Activated naive CD8-positive, alpha-beta T cell (primary cell): ENCODE measurements around the gene INPP4B.

Experiments
- H3K27ac Mint-ChIP-seq: one replicate; pipeline ENCODE4 v1.8.0; 2021; ENCODE audit warnings: mixed read lengths
- H3K27me3 Mint-ChIP-seq: one replicate; pipeline ENCODE4 v1.8.0; 2021; ENCODE audit warnings: mixed read lengths
- H3K36me3 Mint-ChIP-seq: one replicate; pipeline ENCODE4 v1.8.0; 2021; ENCODE audit warnings: mixed read lengths
- H3K4me1 Mint-ChIP-seq: one replicate; pipeline ENCODE4 v1.8.0; 2021; ENCODE audit warnings: low read depth, mixed read lengths
- H3K4me3 Mint-ChIP-seq: one replicate; pipeline ENCODE4 v1.8.0; 2021; ENCODE audit warnings: mild to moderate bottlenecking, mixed read lengths
- H3K9me3 Mint-ChIP-seq: one replicate; pipeline ENCODE4 v1.8.0; 2021; ENCODE audit warnings: low read depth, mixed read lengths

Gene INPP4B

DNA sequence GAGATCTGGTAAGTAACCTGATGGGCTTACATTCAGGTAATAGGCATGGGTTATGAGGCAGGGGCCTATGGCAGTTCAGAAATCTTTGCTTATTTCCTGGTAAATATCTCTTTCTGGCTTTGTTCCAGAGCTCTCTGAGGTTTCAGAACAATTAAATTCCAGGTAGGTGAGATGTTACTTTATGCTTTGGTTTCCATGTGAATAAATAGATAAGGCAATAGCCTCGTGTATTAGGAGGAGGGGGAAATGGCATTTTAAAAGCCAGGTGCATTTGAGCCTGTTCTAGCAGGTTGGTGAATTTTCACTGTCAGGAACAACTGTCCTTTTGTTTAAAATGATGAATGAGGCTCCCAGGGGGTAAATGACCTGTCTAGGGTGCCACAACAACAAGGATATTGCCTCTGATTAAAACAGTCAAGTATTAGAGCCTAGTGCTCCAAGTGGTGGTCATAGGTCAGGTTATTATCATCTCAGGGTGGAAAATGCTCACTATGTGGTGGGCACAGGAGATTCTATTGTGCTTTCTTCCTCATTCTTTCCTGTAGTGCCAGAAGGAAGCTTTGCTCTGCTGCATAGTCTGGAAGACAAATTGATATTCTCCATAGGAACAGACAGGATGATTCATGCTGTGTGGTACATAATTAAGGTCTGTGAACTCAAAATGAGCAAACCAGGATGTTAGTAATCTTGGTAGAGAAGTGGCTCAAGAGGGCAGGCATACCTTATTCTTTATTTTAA, 296.2 kb downstream of the INPP4B start:
- H3K4me3 Mint-ChIP-seq: no peak overlapping the region
- H3K27ac Mint-ChIP-seq: peak overlapping the region; percentile 67
- H3K9me3 Mint-ChIP-seq: peaks cover 5% of the 10 kb centered on the region
- H3K27me3 Mint-ChIP-seq: no peaks in the 10 kb centered on the region
- H3K4me1 Mint-ChIP-seq: peaks cover 45% of the 10 kb centered on the region
- H3K36me3 Mint-ChIP-seq: peaks cover 4% of the 10 kb centered on the region

DNA sequence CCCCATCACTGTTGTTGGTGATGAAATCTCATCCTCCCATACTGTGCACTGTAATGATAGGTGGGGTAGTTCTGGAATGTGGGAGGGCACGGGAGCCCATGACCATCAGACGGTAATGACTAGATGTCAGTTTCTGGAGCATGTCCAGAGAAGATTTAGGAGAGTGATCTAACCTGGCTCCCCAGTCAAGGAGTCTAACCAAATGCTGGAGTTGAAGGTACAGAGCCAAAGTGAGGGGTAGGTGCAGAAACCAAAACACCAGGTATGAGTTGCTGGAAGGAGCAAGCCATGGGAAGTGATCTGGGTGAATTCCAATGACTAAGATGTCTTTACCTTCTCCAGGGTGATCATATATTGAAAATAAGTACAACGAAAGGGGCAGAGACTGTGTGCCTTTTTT, 296.9 kb downstream of the INPP4B start:
- peak overlapping the region; percentile 67 for H3K27ac Mint-ChIP-seq
- no peak overlapping the region for H3K4me3 Mint-ChIP-seq
- peaks cover 5% of the 10 kb centered on the region for H3K9me3 Mint-ChIP-seq
- H3K36me3 Mint-ChIP-seq: peaks cover 4% of the 10 kb centered on the region
- no peaks in the 10 kb centered on the region for H3K27me3 Mint-ChIP-seq
- peaks cover 42% of the 10 kb centered on the region for H3K4me1 Mint-ChIP-seq

DNA sequence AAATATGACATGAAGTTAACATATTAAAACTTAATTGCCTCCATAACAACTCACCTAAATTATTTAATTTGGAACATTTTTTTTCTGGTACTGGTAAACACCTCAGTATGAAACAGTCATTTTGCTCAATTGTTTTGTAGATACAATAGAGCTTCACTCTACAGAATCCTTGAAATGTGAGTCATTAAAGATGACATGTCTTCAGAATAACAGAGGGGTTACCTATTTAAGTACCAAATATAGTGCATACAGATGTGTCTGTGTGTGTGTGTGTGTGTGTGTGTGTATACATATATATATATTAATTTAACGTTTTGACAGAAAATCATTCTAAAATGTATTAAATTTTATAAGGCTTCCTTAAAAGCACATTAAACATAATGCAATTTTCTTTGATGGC, 297.6 kb downstream of the INPP4B start:
- Mint-ChIP-seq H3K4me1 (peaks cover 40% of the 10 kb centered on the region), H3K36me3 (peaks cover 4% of the 10 kb centered on the region), H3K27me3 (no peaks in the 10 kb centered on the region), H3K4me3 (no peak overlapping the region), H3K9me3 (peaks cover 5% of the 10 kb centered on the region), H3K27ac (no peak overlapping the region)

DNA sequence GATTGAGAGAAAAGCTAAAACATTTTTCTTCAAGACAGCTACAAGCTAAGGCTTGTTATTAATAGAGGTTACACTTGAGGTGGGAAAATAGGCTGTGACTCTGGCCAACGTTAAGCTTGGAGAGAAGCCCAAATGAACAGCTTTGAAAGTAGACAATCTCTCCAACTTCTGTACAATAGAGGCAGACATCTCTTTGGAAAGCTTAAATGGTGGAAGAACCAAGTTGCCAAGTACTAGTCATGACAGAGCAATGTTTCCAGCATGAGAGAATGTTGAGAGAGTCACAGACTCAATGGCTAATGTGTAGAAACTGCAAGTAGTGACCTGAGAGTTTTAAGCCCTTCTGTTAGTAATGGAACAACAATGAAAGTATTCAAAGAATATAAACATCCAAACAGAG, 298.1 kb downstream of the INPP4B start:
- H3K27me3 Mint-ChIP-seq: no peaks in the 10 kb centered on the region
- no peak overlapping the region for H3K4me3 Mint-ChIP-seq
- H3K9me3 Mint-ChIP-seq: peaks cover 5% of the 10 kb centered on the region
- peaks cover 4% of the 10 kb centered on the region for H3K36me3 Mint-ChIP-seq
- no peak overlapping the region for H3K27ac Mint-ChIP-seq
- peaks cover 35% of the 10 kb centered on the region for H3K4me1 Mint-ChIP-seq

DNA sequence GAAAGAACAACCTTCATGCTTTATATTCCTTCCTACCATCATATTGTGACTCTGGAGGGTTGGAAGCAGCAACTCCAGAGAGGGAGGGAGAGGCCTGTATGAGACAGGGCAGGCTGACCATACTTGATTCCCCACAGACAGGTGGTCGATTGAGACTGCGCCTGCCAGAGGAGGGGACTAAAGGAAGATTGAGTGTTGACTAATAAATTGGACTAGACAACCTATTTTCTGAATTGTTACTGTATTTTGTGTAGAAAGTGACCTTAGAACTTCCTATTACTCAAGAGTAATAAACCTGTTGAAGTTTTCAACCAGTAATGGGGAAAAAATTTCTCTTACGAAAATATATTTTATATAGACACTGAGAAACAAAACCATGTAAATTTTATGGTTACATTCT, 301.5 kb downstream of the INPP4B start:
- H3K27me3 Mint-ChIP-seq: no peaks in the 10 kb centered on the region
- H3K4me1 Mint-ChIP-seq: peaks cover 28% of the 10 kb centered on the region
- H3K4me3 Mint-ChIP-seq: no peak overlapping the region
- peaks cover 6% of the 10 kb centered on the region for H3K36me3 Mint-ChIP-seq
- peaks cover 5% of the 10 kb centered on the region for H3K9me3 Mint-ChIP-seq
- H3K27ac Mint-ChIP-seq: no peak overlapping the region

DNA sequence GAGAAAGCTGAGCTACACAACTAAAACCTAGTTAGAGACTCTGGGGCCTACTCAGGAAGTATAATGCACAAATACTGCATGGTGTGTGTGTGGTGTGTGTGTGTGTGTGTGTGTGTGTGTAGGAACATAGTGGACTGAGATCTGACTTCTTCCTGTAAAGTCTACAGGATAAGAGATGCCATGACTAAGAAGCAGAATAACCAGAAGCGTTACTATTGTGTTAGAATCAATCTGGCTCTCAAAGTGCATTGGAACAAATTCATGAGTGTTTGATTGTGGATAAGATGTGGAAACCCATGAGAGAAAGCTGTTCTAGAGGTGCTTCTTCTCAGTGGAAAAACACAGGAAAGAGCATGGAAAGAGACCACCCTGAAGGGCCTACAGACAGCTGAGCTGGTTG, 302.1 kb downstream of the INPP4B start:
- Mint-ChIP-seq H3K27ac (no peak overlapping the region), H3K9me3 (peaks cover 5% of the 10 kb centered on the region), H3K36me3 (peaks cover 6% of the 10 kb centered on the region), H3K4me3 (no peak overlapping the region), H3K4me1 (peaks cover 24% of the 10 kb centered on the region), H3K27me3 (no peaks in the 10 kb centered on the region)

DNA sequence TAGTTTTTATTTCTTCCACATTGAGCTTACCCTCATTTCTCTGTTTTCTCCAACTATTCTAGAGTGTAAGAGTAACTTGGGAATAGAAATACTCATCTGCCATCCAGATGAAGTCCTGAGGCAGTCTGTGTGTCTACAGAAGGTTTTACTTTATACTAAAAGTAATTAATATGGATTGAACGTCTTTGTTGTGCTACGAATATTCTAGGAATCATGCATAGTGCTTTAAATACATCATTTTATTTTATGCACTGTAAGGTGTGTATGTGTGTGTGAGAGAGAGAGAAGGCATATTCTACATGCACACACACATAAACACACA, 305.7 kb downstream of the INPP4B start:
- Mint-ChIP-seq H3K9me3 (no peaks in the 10 kb centered on the region), H3K36me3 (peaks cover 2% of the 10 kb centered on the region), H3K27me3 (no peaks in the 10 kb centered on the region), H3K27ac (no peak overlapping the region), H3K4me1 (peaks cover 22% of the 10 kb centered on the region), H3K4me3 (no peak overlapping the region)

DNA sequence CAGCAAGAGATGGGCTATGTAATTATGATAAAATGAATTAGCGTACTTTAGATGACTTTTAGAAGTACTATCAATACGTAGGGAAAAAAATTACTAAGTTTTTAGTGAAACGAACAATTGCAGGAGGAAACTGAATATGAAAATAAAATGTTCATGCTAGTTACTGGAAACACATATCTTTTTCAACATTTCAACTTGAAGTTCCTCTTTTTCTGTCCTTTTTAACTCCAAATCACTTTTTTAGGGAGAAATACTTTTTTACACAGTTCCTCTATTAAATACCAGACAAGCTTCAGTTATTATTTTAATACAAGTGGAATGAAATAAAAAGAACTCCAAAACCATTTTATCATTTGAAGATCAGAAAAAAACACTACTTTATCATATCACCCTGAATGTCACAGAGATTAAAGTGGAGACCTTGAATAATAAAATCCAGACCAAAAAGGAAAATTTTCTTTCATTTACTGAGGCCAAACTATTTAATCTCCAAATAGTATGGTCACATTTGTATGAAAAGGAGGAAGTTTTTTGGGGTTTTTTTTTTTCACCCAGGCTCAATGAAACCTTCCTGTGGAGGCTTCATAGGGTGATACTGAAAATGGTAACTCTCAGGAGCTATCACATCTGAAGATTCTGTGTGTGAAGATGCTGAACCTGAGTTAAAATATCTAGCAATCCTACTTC, 306.2 kb downstream of the INPP4B start:
- no peak overlapping the region for H3K4me3 Mint-ChIP-seq
- H3K27me3 Mint-ChIP-seq: no peaks in the 10 kb centered on the region
- no peak overlapping the region for H3K27ac Mint-ChIP-seq
- H3K9me3 Mint-ChIP-seq: no peaks in the 10 kb centered on the region
- H3K4me1 Mint-ChIP-seq: peaks cover 24% of the 10 kb centered on the region
- peaks cover 2% of the 10 kb centered on the region for H3K36me3 Mint-ChIP-seq

DNA sequence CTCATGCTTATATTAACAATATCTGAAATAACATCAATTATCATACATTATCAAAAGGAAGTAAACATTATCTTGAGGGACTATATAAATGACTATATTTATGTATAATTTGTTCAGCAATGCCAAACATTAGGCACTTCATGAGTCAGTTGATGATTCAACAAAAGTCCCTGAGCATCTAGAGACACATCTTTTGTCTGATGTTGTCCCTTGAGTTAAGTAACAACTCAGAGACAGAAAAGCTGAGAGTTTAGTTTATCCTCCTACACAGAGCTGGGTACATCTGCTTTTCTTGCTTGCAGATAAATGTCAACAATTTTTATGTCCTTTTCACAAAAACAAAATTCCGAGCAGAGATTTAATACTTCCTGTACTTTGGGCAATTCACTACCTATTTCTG, 311.1 kb downstream of the INPP4B start:
- H3K36me3 Mint-ChIP-seq: peaks cover 2% of the 10 kb centered on the region
- H3K27ac Mint-ChIP-seq: no peak overlapping the region
- H3K9me3 Mint-ChIP-seq: peaks cover 4% of the 10 kb centered on the region
- no peak overlapping the region for H3K4me3 Mint-ChIP-seq
- no peaks in the 10 kb centered on the region for H3K27me3 Mint-ChIP-seq
- H3K4me1 Mint-ChIP-seq: peaks cover 11% of the 10 kb centered on the region

DNA sequence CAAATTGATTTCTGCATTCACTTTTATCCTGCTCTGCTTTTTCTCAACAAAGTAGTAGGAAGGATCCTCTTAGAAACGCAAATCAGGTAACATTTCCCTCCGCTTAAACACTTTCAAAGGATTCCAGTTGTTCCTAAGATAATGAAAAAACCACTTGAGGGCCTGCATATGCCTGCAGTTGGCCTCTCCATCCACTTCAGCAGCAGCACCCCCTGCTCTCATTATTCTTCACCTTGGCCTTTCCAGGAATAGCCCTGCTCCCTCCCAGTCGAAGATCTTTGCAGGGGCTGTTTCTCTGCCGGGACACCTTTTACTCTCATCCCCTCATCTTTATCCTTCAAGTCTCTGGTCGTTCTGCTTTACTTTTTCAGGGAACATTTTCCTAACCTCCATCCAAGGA, 314.0 kb downstream of the INPP4B start:
- Mint-ChIP-seq H3K27me3 (no peaks in the 10 kb centered on the region), H3K27ac (no peak overlapping the region), H3K4me3 (no peak overlapping the region)

DNA sequence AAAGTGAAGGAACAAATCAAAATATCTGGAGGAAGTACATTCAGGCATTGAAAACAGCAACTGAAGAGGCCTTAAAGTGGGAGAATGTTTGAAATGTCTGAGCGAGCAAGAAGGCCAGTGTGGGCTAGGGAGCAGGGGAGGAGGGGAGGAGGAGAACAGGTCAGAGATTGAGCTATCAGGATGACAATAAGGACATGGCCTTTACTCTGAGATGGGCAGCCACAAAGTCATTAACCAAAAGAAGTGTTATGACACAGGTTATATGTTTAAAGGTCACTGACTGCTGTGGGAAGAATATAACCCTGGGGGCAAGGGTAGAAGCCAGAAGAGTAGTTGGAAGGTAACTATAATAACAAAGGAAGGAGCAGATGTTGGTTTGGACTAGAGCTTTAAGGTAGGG, 315.4 kb downstream of the INPP4B start:
- Mint-ChIP-seq H3K9me3 (peaks cover 4% of the 10 kb centered on the region), H3K27me3 (no peaks in the 10 kb centered on the region), H3K27ac (no peak overlapping the region), H3K36me3 (peaks cover 4% of the 10 kb centered on the region), H3K4me3 (no peak overlapping the region), H3K4me1 (peaks cover 5% of the 10 kb centered on the region)

More for the DNA sequence above, 314.0 kb downstream of the INPP4B start:
- H3K9me3 Mint-ChIP-seq: peaks cover 4% of the 10 kb centered on the region
- peaks cover 2% of the 10 kb centered on the region for H3K36me3 Mint-ChIP-seq
- peaks cover 5% of the 10 kb centered on the region for H3K4me1 Mint-ChIP-seq

DNA sequence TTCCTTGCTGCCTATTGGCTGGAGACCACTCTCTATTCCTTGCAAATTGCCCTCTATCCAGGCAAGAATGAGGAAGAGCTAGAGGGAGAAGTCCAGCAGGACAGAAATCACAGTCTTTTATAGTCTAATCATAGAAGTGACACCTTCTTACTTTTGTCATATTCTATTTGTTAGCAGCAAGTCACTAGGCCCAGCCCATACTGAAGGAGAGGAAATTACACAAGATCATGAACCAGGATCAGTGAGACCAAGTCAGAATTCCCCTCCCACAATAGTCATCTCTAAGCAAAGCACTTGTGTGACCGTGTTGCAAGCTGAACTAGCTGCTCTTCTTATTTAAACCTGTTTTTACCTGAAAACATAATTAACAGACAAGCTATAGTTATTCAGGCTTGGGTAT, 317.7 kb downstream of the INPP4B start:
- Mint-ChIP-seq H3K27me3 (no peaks in the 10 kb centered on the region), H3K4me1 (no peaks in the 10 kb centered on the region), H3K36me3 (peaks cover 4% of the 10 kb centered on the region), H3K9me3 (peaks cover 4% of the 10 kb centered on the region), H3K4me3 (no peak overlapping the region), H3K27ac (no peak overlapping the region)

DNA sequence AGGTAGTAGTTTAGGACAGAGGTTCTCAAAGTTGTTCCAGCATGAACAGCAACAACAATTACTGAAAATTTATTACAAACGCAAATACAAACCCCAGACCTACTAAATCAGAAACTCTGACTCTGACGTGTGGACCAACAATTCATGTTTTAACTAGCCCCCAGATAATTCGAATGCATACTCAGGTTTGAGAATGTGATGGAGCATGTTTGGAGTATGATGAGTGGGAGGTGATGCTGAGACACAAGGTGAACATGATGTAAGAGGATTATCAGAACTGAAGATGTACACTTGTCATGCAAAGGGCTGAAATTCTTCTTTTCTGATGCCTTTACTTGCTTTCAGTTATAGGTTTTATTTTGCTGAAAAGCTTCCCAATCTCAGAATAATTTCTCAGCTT, 323.0 kb downstream of the INPP4B start:
- H3K36me3 Mint-ChIP-seq: peaks cover 5% of the 10 kb centered on the region
- no peaks in the 10 kb centered on the region for H3K27me3 Mint-ChIP-seq
- no peaks in the 10 kb centered on the region for H3K9me3 Mint-ChIP-seq
- no peak overlapping the region for H3K4me3 Mint-ChIP-seq
- H3K27ac Mint-ChIP-seq: no peak overlapping the region
- H3K4me1 Mint-ChIP-seq: no peaks in the 10 kb centered on the region

DNA sequence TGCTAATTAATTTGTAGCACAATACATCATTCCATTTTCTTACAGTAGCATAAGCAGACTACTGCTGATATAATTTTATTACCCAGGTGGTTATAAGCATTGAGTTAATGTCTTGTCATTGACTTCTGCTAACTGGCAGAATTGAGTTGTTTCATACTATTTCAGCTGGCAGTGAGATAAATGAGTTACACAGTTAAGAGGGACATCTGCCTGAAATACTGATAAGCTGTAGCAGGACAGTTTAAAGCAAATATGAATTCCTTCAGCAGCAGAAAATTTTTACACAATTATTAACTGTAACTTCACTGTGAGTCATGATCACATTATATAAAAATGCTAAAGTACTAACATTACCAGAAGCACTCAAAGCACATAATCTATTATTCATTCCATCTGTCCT, 326.8 kb downstream of the INPP4B start:
- peaks cover 3% of the 10 kb centered on the region for H3K9me3 Mint-ChIP-seq
- no peaks in the 10 kb centered on the region for H3K27me3 Mint-ChIP-seq
- H3K36me3 Mint-ChIP-seq: peaks cover 10% of the 10 kb centered on the region
- peaks cover 4% of the 10 kb centered on the region for H3K4me1 Mint-ChIP-seq
- no peak overlapping the region for H3K27ac Mint-ChIP-seq
- no peak overlapping the region for H3K4me3 Mint-ChIP-seq

DNA sequence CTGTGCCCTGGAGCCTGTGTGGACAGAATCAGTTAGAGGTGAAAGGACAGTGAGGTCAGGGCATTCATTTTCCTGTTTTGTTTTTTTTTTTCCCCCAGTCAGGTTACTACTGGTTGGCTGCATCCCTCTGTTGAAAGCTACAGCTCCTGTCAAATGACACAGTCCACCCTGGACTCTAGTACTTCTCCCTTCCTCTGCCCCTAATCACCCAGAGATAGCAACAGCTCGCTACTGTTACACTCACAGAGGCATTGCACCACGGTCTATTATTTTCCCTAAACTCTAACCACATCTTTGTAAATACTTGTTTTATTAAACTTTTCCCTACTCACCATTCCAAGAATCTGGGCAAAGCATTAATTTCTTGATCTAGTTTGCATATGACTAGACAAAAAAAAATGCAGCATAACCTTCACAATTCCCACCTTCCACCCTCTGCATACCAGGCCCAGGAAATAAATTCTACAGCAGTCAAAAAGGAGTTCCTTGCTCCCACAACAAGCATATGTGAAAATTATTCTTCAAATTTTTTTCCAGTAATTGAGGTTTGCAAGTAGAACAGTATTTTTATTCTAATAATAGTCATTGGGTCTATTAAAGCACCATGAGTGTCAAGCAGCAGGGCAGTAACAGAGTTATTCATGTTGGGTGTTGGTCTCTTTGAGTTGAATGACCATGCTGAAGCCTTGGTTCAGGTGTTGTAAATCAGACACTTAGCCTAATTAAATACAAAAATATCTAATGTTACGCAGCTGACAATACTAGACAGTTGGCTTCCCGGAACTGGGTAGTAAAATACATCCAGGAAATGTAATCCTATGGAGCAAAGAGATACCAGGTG, 329.2 kb downstream of the INPP4B start:
- H3K4me1 Mint-ChIP-seq: peaks cover 4% of the 10 kb centered on the region
- no peak overlapping the region for H3K4me3 Mint-ChIP-seq

More for the DNA sequence above, 329.2 kb downstream of the INPP4B start:
- H3K27ac Mint-ChIP-seq: no peak overlapping the region
- H3K9me3 Mint-ChIP-seq: peaks cover 3% of the 10 kb centered on the region
- no peaks in the 10 kb centered on the region for H3K27me3 Mint-ChIP-seq
- peaks cover 10% of the 10 kb centered on the region for H3K36me3 Mint-ChIP-seq
